Epithelial cell of prostate (primary cell): Measurements from ENCODE around the gene COG2.
"Not testable (repeated sequence)": the region's sequence is repeated elsewhere in the genome, so short reads cannot be mapped to it uniquely, and the experiment has no call there.

Source experiments
- DNase-seq: peaks from one replicate; pipeline ENCODE4 v3.0.0-alpha.2; 2011; ENCODE audit warnings: low read depth, low spot score
- H3K27ac ChIP-seq: fragments of 450-650 bp; 2 replicates; pipeline ENCODE4 v1.5.1; 2017; ENCODE audit warnings: mild to moderate bottlenecking

The COG2 gene

GRCh38 chr1:230696722-230697437 is 54.6 kb downstream of the COG2 start:
- no peak for DNase-seq
- no peak overlapping the region for H3K27ac ChIP-seq

- H3K27ac ChIP-seq: no peak overlapping the region
- no peak for DNase-seq
Measured at GRCh38 chr1:230698130-230698529, 55.8 kb downstream of the COG2 start.

GRCh38 chr1:230698964-230699363 is 56.7 kb downstream of the COG2 start:
- DNase-seq, H3K27ac ChIP-seq: not testable (repeated sequence)

GRCh38 chr1:230699716-230700115 is 57.4 kb downstream of the COG2 start:
- DNase-seq: no peak
- H3K27ac ChIP-seq: no peak overlapping the region

- no peak for DNase-seq
- H3K27ac ChIP-seq: no peak overlapping the region
Measured at GRCh38 chr1:230700132-230700531, 57.9 kb downstream of the COG2 start.

- DNase-seq: no peak
- H3K27ac ChIP-seq: no peak overlapping the region
Measured at GRCh38 chr1:230701434-230701833, 59.2 kb downstream of the COG2 start.

GRCh38 chr1:230701895-230702768 is 59.9 kb downstream of the COG2 start:
- H3K27ac ChIP-seq: no peak overlapping the region
- no peak for DNase-seq

- no peak for DNase-seq
- H3K27ac ChIP-seq: no peak overlapping the region
Measured at GRCh38 chr1:230702934-230703678, 60.8 kb downstream of the COG2 start.

- no peak overlapping the region for H3K27ac ChIP-seq
- DNase-seq: no peak
Measured at GRCh38 chr1:230703679-230704385, 61.6 kb downstream of the COG2 start.

- no peak overlapping the region for H3K27ac ChIP-seq
- DNase-seq: no peak
Measured at GRCh38 chr1:230704830-230705229, 62.5 kb downstream of the COG2 start.

GRCh38 chr1:230705289-230706019 is 63.2 kb downstream of the COG2 start:
- no peak for DNase-seq
- no peak overlapping the region for H3K27ac ChIP-seq

- no peak for DNase-seq
- H3K27ac ChIP-seq: no peak overlapping the region
Measured at GRCh38 chr1:230706020-230706699, 63.9 kb downstream of the COG2 start.

- no peak for DNase-seq
Measured at GRCh38 chr1:230706887-230707731, 64.8 kb downstream of the COG2 start.

GRCh38 chr1:230707732-230708630 is 65.7 kb downstream of the COG2 start:
- DNase-seq: no peak
- H3K27ac ChIP-seq: no peak overlapping the region

More at GRCh38 chr1:230706887-230707731, 64.8 kb downstream of the COG2 start:
- H3K27ac ChIP-seq: no peak overlapping the region

- no peak for DNase-seq
- H3K27ac ChIP-seq: no peak overlapping the region
Measured at GRCh38 chr1:230708631-230709580, 66.6 kb downstream of the COG2 start.
